Trophoblast cell (in vitro differentiated cells and primary cell): ENCODE results near the gene RNF182.

ENCODE experiments used
- DNase-seq, 2 donors: peaks; one replicate each; pipeline ENCODE4 v3.0.0-alpha.2; 2016
- H2AFZ ChIP-seq: 2 replicates; pipeline ENCODE4 v1.6.1; 2013; ENCODE audit warnings: low read length, moderate library complexity, mild to moderate bottlenecking; ENCODE audit not compliant: insufficient read depth, poor library complexity
- H2AK5ac ChIP-seq: 2 replicates; pipeline ENCODE4 v1.6.1; 2013; ENCODE audit warnings: mild to moderate bottlenecking, low read length
- H2BK120ac ChIP-seq: 2 replicates; pipeline ENCODE4 v1.6.1; 2013; ENCODE audit warnings: low read length, mild to moderate bottlenecking, moderate library complexity; ENCODE audit not compliant: insufficient read depth, poor library complexity
- H2BK12ac ChIP-seq: 2 replicates; pipeline ENCODE4 v1.6.1; 2013; ENCODE audit warnings: mild to moderate bottlenecking, low read length, moderate library complexity
- H2BK5ac ChIP-seq: 2 replicates; pipeline ENCODE4 v1.6.1; 2013; ENCODE audit warnings: low read length, low read depth, moderate library complexity, mild to moderate bottlenecking; ENCODE audit not compliant: poor library complexity
- H3K14ac ChIP-seq: 2 replicates; pipeline ENCODE4 v1.6.1; 2013; ENCODE audit warnings: mild to moderate bottlenecking, low read length
- H3K18ac ChIP-seq: 2 replicates; pipeline ENCODE4 v1.6.1; 2013; ENCODE audit warnings: mild to moderate bottlenecking, low read length
- H3K23ac ChIP-seq: 2 replicates; pipeline ENCODE4 v1.6.1; 2013; ENCODE audit warnings: low read length
- H3K27ac ChIP-seq: 2 replicates; pipeline ENCODE4 v1.5.1; 2013; ENCODE audit warnings: low read depth, mild to moderate bottlenecking, inconsistent platforms, low read length, moderate library complexity
- H3K27me3 ChIP-seq: 2 replicates; pipeline ENCODE4 v1.6.1; 2013; ENCODE audit warnings: inconsistent platforms, mild to moderate bottlenecking, low read length, moderate library complexity; ENCODE audit not compliant: insufficient read depth
- H3K36me3 ChIP-seq, 2 experiments: 1 replicate in 1 of 2; 2 replicates in 1 of 2; pipeline ENCODE4 v1.6.1; 2013; ENCODE audit warnings: low read length in 2 of 2, mild to moderate bottlenecking in 2 of 2, moderate library complexity in 1 of 2; ENCODE audit not compliant: insufficient read depth in 2 of 2, control insufficient read depth in 1 of 2
- H3K4ac ChIP-seq: 2 replicates; pipeline ENCODE4 v1.6.1; 2013; ENCODE audit warnings: low read depth, mild to moderate bottlenecking, low read length, moderate library complexity
- H3K4me1 ChIP-seq, 2 experiments: 1 replicate in 1 of 2; 2 replicates in 1 of 2; pipeline ENCODE4 v1.6.1; 2013; ENCODE audit warnings: low read length in 2 of 2, mild to moderate bottlenecking in 2 of 2, moderate library complexity in 1 of 2; ENCODE audit not compliant: insufficient read depth in 2 of 2, control insufficient read depth in 1 of 2
- H3K4me2 ChIP-seq: 2 replicates; pipeline ENCODE4 v1.6.1; 2013; ENCODE audit warnings: inconsistent platforms, mild to moderate bottlenecking, low read length, moderate library complexity
- H3K4me3 ChIP-seq: 2 replicates; pipeline ENCODE4 v1.5.1; 2013; ENCODE audit warnings: mild to moderate bottlenecking, low read depth, low read length, inconsistent platforms
- H3K79me1 ChIP-seq: one replicate; pipeline ENCODE4 v1.6.1; 2013; ENCODE audit warnings: low read length
- H3K79me2 ChIP-seq: 2 replicates; pipeline ENCODE4 v1.6.1; 2013; ENCODE audit warnings: low read length, mild to moderate bottlenecking; ENCODE audit not compliant: control insufficient read depth, insufficient read depth, poor library complexity
- H3K9ac ChIP-seq: 2 replicates; pipeline ENCODE4 v1.6.1; 2013; ENCODE audit warnings: mild to moderate bottlenecking, low read length
- H3K9me3 ChIP-seq: 2 replicates; pipeline ENCODE4 v1.6.1; 2013; ENCODE audit warnings: low read depth, mild to moderate bottlenecking, control low read depth, inconsistent platforms, low read length; ENCODE audit not compliant: insufficient read depth
- H4K12ac ChIP-seq: 2 replicates; pipeline ENCODE4 v1.6.1; 2013; ENCODE audit warnings: low read depth, mild to moderate bottlenecking, low read length, moderate library complexity
- H4K8ac ChIP-seq: 2 replicates; pipeline ENCODE4 v1.6.1; 2013; ENCODE audit warnings: low read depth, mild to moderate bottlenecking, low read length, moderate library complexity
- H4K91ac ChIP-seq: one replicate; pipeline ENCODE4 v1.6.1; 2013; ENCODE audit warnings: low read depth, mild to moderate bottlenecking, low read length, moderate library complexity
- WGBS: extraction: QIAGEN DNeasy Blood & Tissue Kit; methylation state at CpG from one replicate; pipeline ENCODE4 v1.1.7; 2013; ENCODE audit warnings: missing lambda C conversion rate; ENCODE audit not compliant: insufficient read length, insufficient coverage; ENCODE audit errors: extremely low coverage; 5-methylcytosine and 5-hydroxymethylcytosine counted together

RNF182 gene

GRCh38 chr6:14008809-14009208 lies 84.1 kb downstream of the RNF182 start:
- H3K9ac ChIP-seq: no peak overlapping the region
- no peak overlapping the region for H2BK12ac ChIP-seq
- H2BK120ac ChIP-seq: no peak overlapping the region
- H3K79me1 ChIP-seq: no peaks in the 10 kb centered on the region
- no peak overlapping the region for H2AK5ac ChIP-seq
- H3K4me1 ChIP-seq: no peaks in the 10 kb centered on the region
- no peak overlapping the region for H4K8ac ChIP-seq
- no peak for DNase-seq
- no peaks in the 10 kb centered on the region for H3K27me3 ChIP-seq
- WGBS: no CpG with 5 or more reads among the region's 5 CpGs
- no peak overlapping the region for H4K91ac ChIP-seq
- no peak overlapping the region for H3K27ac ChIP-seq
- H3K23ac ChIP-seq: no peak overlapping the region
- H3K4me2 ChIP-seq: no peak overlapping the region
- no peak overlapping the region for H2BK5ac ChIP-seq
- no peak overlapping the region for H3K18ac ChIP-seq
- H3K4me3 ChIP-seq: no peak overlapping the region
- no peaks in the 10 kb centered on the region for H3K36me3 ChIP-seq
- H4K12ac ChIP-seq: no peak overlapping the region
- H3K4ac ChIP-seq: no peak overlapping the region
- peaks cover 3% of the 10 kb centered on the region for H3K9me3 ChIP-seq
- H3K14ac ChIP-seq: no peak overlapping the region
- no peaks in the 10 kb centered on the region for H3K79me2 ChIP-seq
- no peak overlapping the region for H2AFZ ChIP-seq

DNA sequence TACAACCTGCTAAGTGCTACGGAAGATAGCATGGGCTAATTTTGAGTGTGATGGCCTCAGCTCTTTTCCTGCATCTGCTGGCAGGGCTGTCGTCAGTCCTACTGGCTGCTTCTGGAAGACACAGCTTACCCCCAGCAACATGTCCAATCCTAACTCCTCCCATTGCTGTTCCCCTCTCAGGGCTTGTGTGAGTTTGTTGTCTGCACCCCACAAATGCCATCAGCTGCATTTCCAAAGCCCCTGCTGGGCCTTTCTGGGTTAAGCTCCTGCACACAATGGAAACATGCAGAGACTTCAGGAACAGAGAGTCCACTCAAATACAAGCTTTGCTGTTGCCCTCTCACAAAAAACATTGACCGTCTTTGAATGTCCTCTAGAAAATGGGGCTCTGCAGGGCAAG lies 84.7 kb downstream of the RNF182 start:
- H3K23ac ChIP-seq: no peak overlapping the region
- H2BK120ac ChIP-seq: no peak overlapping the region
- no peak overlapping the region for H2AK5ac ChIP-seq
- H2BK5ac ChIP-seq: no peak overlapping the region
- no peak overlapping the region for H3K18ac ChIP-seq
- no peak overlapping the region for H2AFZ ChIP-seq
- no CpG with 5 or more reads among the region's 3 CpGs for WGBS
- H3K27me3 ChIP-seq: no peaks in the 10 kb centered on the region
- H3K36me3 ChIP-seq: no peaks in the 10 kb centered on the region
- H3K9ac ChIP-seq: no peak overlapping the region
- DNase-seq: no peak
- H3K79me1 ChIP-seq: no peaks in the 10 kb centered on the region
- peaks cover 3% of the 10 kb centered on the region for H3K9me3 ChIP-seq
- no peak overlapping the region for H4K8ac ChIP-seq
- no peaks in the 10 kb centered on the region for H3K79me2 ChIP-seq
- H3K14ac ChIP-seq: no peak overlapping the region
- H4K12ac ChIP-seq: no peak overlapping the region
- H3K4ac ChIP-seq: no peak overlapping the region
- H3K4me1 ChIP-seq: no peaks in the 10 kb centered on the region
- H3K4me2 ChIP-seq: no peak overlapping the region
- H3K4me3 ChIP-seq: no peak overlapping the region
- no peak overlapping the region for H4K91ac ChIP-seq
- no peak overlapping the region for H3K27ac ChIP-seq
- no peak overlapping the region for H2BK12ac ChIP-seq

DNA sequence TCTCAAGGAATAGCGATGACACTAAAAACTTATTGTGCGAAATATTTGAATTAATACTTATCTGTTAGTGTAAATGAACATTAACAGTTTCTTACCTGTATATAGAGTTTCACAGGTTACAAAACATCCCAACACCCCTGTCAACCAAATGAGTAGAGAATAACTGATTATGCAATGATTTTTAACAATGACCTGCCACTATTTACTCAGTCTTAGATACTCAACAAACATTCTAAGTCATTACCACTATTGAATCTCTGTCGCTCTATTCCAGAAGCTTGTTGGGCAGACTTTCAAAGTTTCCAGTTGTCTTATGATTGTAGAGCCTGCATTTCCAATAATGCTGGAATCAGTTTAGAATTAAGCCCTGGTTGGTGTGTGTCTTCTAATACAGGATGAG lies 85.5 kb downstream of the RNF182 start:
- no peaks in the 10 kb centered on the region for H3K27me3 ChIP-seq
- no peak overlapping the region for H3K27ac ChIP-seq
- no peak overlapping the region for H4K8ac ChIP-seq
- H4K12ac ChIP-seq: no peak overlapping the region
- no CpG with 5 or more reads among the region's 3 CpGs for WGBS
- no peak overlapping the region for H4K91ac ChIP-seq
- H2BK120ac ChIP-seq: no peak overlapping the region
- H3K4ac ChIP-seq: no peak overlapping the region
- H3K23ac ChIP-seq: no peak overlapping the region
- H2AK5ac ChIP-seq: no peak overlapping the region
- H3K18ac ChIP-seq: no peak overlapping the region
- peaks cover 3% of the 10 kb centered on the region for H3K9me3 ChIP-seq
- no peak overlapping the region for H2BK12ac ChIP-seq
- H3K14ac ChIP-seq: no peak overlapping the region
- no peaks in the 10 kb centered on the region for H3K79me2 ChIP-seq
- H3K4me2 ChIP-seq: no peak overlapping the region
- no peak overlapping the region for H2BK5ac ChIP-seq
- H3K4me1 ChIP-seq: no peaks in the 10 kb centered on the region
- no peak overlapping the region for H3K4me3 ChIP-seq
- H2AFZ ChIP-seq: no peak overlapping the region
- no peaks in the 10 kb centered on the region for H3K79me1 ChIP-seq
- DNase-seq: no peak
- no peaks in the 10 kb centered on the region for H3K36me3 ChIP-seq
- H3K9ac ChIP-seq: no peak overlapping the region

DNA sequence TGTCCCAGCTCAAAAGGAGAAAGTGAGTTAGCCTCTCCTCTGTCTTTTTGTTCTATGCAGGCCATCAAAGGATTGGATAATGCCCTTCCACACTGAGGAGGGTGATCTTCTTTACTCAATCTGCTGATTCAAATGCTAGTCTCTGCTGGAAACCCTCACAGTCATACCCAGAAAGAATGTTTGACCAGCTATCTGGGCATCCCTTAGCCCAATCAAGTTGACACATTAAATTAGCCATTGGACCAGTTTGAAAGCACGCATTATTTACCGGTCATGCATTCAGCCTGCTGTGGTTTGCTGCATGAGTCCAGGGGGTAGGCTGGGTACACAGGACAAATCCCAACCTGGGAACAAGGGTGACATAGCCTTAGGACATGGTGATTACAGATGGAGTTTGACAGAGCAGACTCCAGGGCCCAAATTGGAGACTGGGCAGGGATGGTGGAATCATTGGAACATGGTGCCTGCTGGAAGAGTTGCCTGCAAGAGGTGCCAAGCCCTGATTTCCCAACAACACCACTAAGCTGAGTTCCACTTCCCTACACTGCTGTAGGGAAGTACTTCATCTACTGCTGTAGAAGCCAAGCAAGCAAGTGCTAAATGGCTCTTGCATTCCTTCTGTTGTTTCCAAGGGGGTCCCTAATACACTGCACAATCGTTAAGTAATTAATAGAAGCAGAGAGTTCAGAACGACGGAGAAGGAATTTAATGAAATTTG lies 87.7 kb downstream of the RNF182 start:
- Histone ChIP-seq H3K9ac (no peak overlapping the region), H2AK5ac (no peak overlapping the region), H3K14ac (no peak overlapping the region), H4K12ac (no peak overlapping the region), H2BK120ac (no peak overlapping the region), H3K9me3 (peaks cover 3% of the 10 kb centered on the region), H2AFZ (no peak overlapping the region), H3K4me1 (no peaks in the 10 kb centered on the region), H3K4ac (no peak overlapping the region), H3K79me1 (no peaks in the 10 kb centered on the region), H2BK12ac (no peak overlapping the region), H3K36me3 (no peaks in the 10 kb centered on the region), H4K8ac (no peak overlapping the region), H3K27me3 (no peaks in the 10 kb centered on the region), H3K4me3 (no peak overlapping the region), H3K79me2 (no peaks in the 10 kb centered on the region), H3K18ac (no peak overlapping the region), H2BK5ac (no peak overlapping the region), H4K91ac (no peak overlapping the region), H3K23ac (no peak overlapping the region), H3K27ac (no peak overlapping the region), H3K4me2 (no peak overlapping the region)
- WGBS: 100% methylated on average over 2 of the region's 5 CpGs
- DNase-seq: no peak
